Lower lobe of right lung (tissue), 2 donors: ENCODE measurements around the gene TUBB3. TPM values are rescaled to one million over a fixed set of nuclear protein-coding genes. Genes with fewer than 3 reads are reported as not detected.
"Not testable (repeated sequence)": the region's sequence is repeated elsewhere in the genome, so short reads cannot be mapped to it uniquely, and the experiment has no call there.

ENCODE experiments used
- ATAC-seq, 2 donors: fragments of 200-7000 bp; cut with Tn5 transposase; one replicate each; pipeline ENCODE4 v1.9.1; 2020 to 2022; ENCODE audit warnings: mild to moderate bottlenecking in 2 of 2, moderate library complexity in 2 of 2
- DNase-seq: peaks from one replicate; pipeline ENCODE4 v3.0.0-alpha.2; 2020
- H3K27ac ChIP-seq: fragments of 200-600 bp; one replicate; pipeline ENCODE4 v1.8.0; 2022
- H3K27me3 ChIP-seq: fragments of 200-600 bp; one replicate; pipeline ENCODE4 v1.8.0; 2022; ENCODE audit warnings: low read depth
- H3K36me3 ChIP-seq: fragments of 200-600 bp; one replicate; pipeline ENCODE4 v1.8.0; 2022; ENCODE audit warnings: mild to moderate bottlenecking
- H3K4me1 ChIP-seq: fragments of 200-600 bp; one replicate; pipeline ENCODE4 v1.8.0; 2022
- H3K4me3 ChIP-seq: fragments of 200-600 bp; one replicate; pipeline ENCODE4 v1.8.0; 2022; ENCODE audit warnings: mild to moderate bottlenecking
- H3K9me3 ChIP-seq: fragments of 200-600 bp; one replicate; pipeline ENCODE4 v1.8.0; 2022
- intact Hi-C: fragments of 100-400 bp; cut with DNase I; formaldehyde crosslinking; loops from one replicate; pipeline ENCODE4 v1.11.0; 2022
- total RNA-seq: library from RNA; stranded (reverse); fragmentation: NEBNext Ultra II Directional; extraction: Animal tissue kit (Norgen Biotek cat#: 25700); gene quantifications from one replicate; pipeline ENCODE4 v1.2.1, GENCODE V29; 2021
- TF ChIP-seq, protein P1 (sequence below): fragments of 200-600 bp; IDR thresholded peaks from one replicate; pipeline ENCODE4 v1.8.0; 2022; ENCODE audit warnings: antibody characterized with exemption, mild to moderate bottlenecking
- donor health status: DM: no; HTN: yes; CAD: no; lungs with severe emphysema.

The TUBB3 gene
- total RNA-seq, 1 donor from 2014 or later, result 2.1 TPM

DNA sequence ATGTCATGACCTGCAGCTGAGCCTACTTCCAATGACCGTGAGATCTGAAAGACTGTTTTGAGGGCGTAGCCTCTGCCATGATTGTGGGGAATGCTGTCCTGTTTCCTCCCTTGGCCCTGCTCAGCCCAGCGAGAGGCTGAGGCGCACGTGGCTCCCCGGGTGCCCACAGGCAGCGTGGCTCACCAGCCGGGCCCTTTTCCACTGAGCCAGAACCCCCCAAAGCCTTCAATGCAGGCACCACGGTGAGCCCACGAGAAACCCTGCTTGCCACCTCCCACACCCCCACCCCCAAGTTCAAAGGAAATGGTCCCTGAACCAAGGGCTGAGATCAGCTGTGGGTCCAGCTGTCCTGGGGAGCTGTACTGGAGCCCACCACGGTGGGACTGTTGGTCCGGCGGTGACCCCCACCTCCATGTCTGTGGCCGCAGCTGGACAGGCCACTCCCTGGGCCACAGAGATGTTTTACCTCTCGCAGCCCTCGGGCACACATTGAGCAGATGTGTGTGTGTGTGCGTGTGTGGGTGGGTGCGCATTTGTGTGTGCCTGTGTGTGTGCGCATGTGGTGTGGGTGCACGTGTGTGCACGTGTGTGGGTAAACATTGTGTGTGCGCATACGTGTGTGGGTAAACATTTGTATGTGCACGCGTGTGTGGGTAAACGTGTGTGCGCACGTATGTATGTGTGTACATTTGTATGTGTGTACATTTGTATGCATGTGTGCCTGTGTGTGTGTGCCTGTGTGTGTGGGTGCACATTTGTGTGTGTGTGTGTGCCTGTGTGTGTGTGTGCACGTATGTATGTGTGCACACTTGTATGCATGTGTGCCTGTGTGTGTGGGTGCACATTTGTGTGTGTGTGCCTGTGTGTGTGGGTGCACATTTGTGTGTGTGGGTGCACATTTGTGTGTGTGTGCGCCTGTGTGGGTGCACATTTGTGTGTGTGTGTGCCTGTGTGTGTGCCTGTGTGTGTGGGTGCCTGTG is 9.4 kb upstream of the TUBB3 start:
- H3K4me3 ChIP-seq, result no peak overlapping the region
- no peak for DNase-seq
- TF ChIP-seq, protein P1, sequence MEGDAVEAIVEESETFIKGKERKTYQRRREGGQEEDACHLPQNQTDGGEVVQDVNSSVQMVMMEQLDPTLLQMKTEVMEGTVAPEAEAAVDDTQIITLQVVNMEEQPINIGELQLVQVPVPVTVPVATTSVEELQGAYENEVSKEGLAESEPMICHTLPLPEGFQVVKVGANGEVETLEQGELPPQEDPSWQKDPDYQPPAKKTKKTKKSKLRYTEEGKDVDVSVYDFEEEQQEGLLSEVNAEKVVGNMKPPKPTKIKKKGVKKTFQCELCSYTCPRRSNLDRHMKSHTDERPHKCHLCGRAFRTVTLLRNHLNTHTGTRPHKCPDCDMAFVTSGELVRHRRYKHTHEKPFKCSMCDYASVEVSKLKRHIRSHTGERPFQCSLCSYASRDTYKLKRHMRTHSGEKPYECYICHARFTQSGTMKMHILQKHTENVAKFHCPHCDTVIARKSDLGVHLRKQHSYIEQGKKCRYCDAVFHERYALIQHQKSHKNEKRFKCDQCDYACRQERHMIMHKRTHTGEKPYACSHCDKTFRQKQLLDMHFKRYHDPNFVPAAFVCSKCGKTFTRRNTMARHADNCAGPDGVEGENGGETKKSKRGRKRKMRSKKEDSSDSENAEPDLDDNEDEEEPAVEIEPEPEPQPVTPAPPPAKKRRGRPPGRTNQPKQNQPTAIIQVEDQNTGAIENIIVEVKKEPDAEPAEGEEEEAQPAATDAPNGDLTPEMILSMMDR, result no peak
- intact Hi-C loops, result no loop called here
- H3K27me3 ChIP-seq, result no peaks in the 10 kb centered on the region
- ATAC-seq, result no peak
- peaks cover 35% of the 10 kb centered on the region for H3K36me3 ChIP-seq
- H3K4me1 ChIP-seq, result peaks cover 22% of the 10 kb centered on the region
- H3K27ac ChIP-seq, result no peak overlapping the region
- H3K9me3 ChIP-seq, result no peaks in the 10 kb centered on the region

GRCh38 chr16:89914642-89915285 is 8.4 kb upstream of the TUBB3 start:
- H3K27ac ChIP-seq, H3K9me3 ChIP-seq, H3K27me3 ChIP-seq, intact Hi-C loops, H3K4me3 ChIP-seq, DNase-seq, ATAC-seq: not testable (repeated sequence)
- peaks cover 28% of the 10 kb centered on the region for H3K4me1 ChIP-seq
- peaks cover 26% of the 10 kb centered on the region for H3K36me3 ChIP-seq

- DNase-seq, result no peak
These were observed 7.6 kb upstream of the TUBB3 start for GRCh38 chr16:89915303-89916232.

GRCh38 chr16:89917773-89918452 is 5.2 kb upstream of the TUBB3 start:
- peak; percentile 62 to 87 for ATAC-seq
- TF ChIP-seq, protein P1, result no peak
- Histone ChIP-seq H3K27ac (peak overlapping the region; percentile 10), H3K9me3 (no peaks in the 10 kb centered on the region), H3K4me1 (peaks cover 43% of the 10 kb centered on the region), H3K27me3 (peaks cover 22% of the 10 kb centered on the region), H3K36me3 (peaks cover under 1% of the 10 kb centered on the region), H3K4me3 (peak overlapping the region; percentile 40)
- peak; percentile 87 for DNase-seq
- intact Hi-C loops, result no loop called here

More at GRCh38 chr16:89915303-89916232, 7.6 kb upstream of the TUBB3 start:
- peaks cover 21% of the 10 kb centered on the region for H3K36me3 ChIP-seq
- ATAC-seq, result no peak
- peaks cover 23% of the 10 kb centered on the region for H3K4me1 ChIP-seq
- TF ChIP-seq, protein P1, result no peak
- no peak overlapping the region for H3K27ac ChIP-seq
- no peaks in the 10 kb centered on the region for H3K9me3 ChIP-seq
- peaks cover 9% of the 10 kb centered on the region for H3K27me3 ChIP-seq
- H3K4me3 ChIP-seq, result no peak overlapping the region
- intact Hi-C loops, result no loop called here

GRCh38 chr16:89918453-89919347 is 4.4 kb upstream of the TUBB3 start, which contains the start of gene MC1R:
TSS of gene MC1R (plus strand) at chr16:89918862. CDS start at chr16:89919259, 397 bp downstream.
- intact Hi-C loops, result no loop called here
- DNase-seq (no peak), ATAC-seq (peak; percentile 1)
- H3K4me1 ChIP-seq, result peaks cover 47% of the 10 kb centered on the region
- peaks cover 28% of the 10 kb centered on the region for H3K27me3 ChIP-seq
- no peaks in the 10 kb centered on the region for H3K9me3 ChIP-seq
- H3K4me3 ChIP-seq, result peak within 1 kb of the TSS; percentile 40
- TF ChIP-seq, protein P1, result peak; percentile 33
- H3K36me3 ChIP-seq, result no peaks in the 10 kb centered on the region
- H3K27ac ChIP-seq, result peak within 1 kb of the TSS; percentile 10
